Right cardiac atrium (tissue), 5 donors: ENCODE data around the gene MBD3L2B. TPM values are rescaled to one million over a fixed set of nuclear protein-coding genes. Genes with fewer than 3 reads are reported as not detected.
"Not testable (repeated sequence)": the region's sequence is repeated elsewhere in the genome, so short reads cannot be mapped to it uniquely, and the experiment has no call there.

ENCODE experiments used
- ATAC-seq, 2 donors: fragments of 200-7000 bp; cut with Tn5 transposase; one replicate each; pipeline versions ENCODE4 v1.8.0 to v1.9.1; 2020; ENCODE audit warnings: moderate library complexity in 2 of 2, mild to moderate bottlenecking in 1 of 2
- DNase-seq, 3 donors: peaks; one replicate each; pipeline ENCODE4 v3.0.0-alpha.2; 2020
- H3K27ac ChIP-seq: one replicate; pipeline ENCODE4 v1.5.1; 2013; ENCODE audit warnings: mild to moderate bottlenecking, low read length, control low read depth, moderate library complexity
- H3K27me3 ChIP-seq: one replicate; pipeline ENCODE4 v1.6.1; 2013; ENCODE audit not compliant: control insufficient read depth, insufficient read depth
- H3K4me1 ChIP-seq: one replicate; pipeline ENCODE4 v1.6.1; 2013; ENCODE audit warnings: low read length; ENCODE audit not compliant: control insufficient read depth, insufficient read depth
- H3K4me3 ChIP-seq: one replicate; pipeline ENCODE4 v1.5.1; 2013; ENCODE audit warnings: low read length, control low read depth
- H3K9me3 ChIP-seq: one replicate; pipeline ENCODE4 v1.6.1; 2013; ENCODE audit warnings: low read length; ENCODE audit not compliant: control insufficient read depth
- WGBS: extraction: QIAGEN DNeasy Blood & Tissue Kit; methylation state at CpG from one replicate; pipeline ENCODE4 v1.1.7; 2013; 5-methylcytosine and 5-hydroxymethylcytosine counted together
- intact Hi-C, 4 donors: fragments of 100-400 bp; cut with DNase I; formaldehyde crosslinking; loops; one replicate each; pipeline versions ENCODE4 v1.11.0 to v1.14.0; 2022 to 2023
- polyA plus RNA-seq: library from polyadenylated mRNA; stranded (reverse); fragments of 200-250 nt; gene quantifications from one replicate; pipeline ENCODE4 v1.2.3, GENCODE V29; 2013
- total RNA-seq, 4 donors: library from RNA; stranded (reverse); fragmentation: NEBNext Ultra II Directional; extraction: Animal tissue kit (Norgen Biotek cat#: 25700); gene quantifications; one replicate each; pipeline ENCODE4 v1.2.1, GENCODE V29; 2021
- donor health status: healthy with polysubstance abuse.
- donor health status: DM: no; HTN: yes; CAD: no.
- donor health status: DM: no; HTN: no; CAD: no.
- donor health status: DM: no; HTN: yes; CAD: no; lungs with severe emphysema.
- donor health status: DM: yes; HTN: yes; CAD: no.

Gene MBD3L2B
- total and polyA plus RNA-seq, 5 donors = not detected

DNA sequence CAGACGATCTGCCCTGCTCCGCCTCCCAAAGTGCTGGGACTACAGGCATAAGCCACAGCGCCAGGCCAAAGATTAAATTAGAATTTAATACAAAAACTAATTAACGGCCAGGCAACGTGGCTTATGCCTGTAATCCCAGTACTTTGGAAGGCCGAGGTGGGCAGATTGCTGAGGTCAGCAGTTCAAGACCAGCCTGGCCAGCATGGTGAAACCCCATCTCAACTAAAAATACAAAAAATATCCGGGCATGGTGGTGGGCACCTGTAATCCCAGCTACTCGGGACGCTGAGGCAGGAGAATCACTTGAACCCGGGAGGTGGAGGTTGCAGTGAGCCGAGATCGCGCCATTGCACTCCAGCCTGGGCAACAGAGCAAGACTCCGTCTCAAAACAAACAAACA, 34.4 kb upstream of the MBD3L2B start:
- H3K27me3 ChIP-seq, DNase-seq, H3K27ac ChIP-seq, H3K4me1 ChIP-seq, ATAC-seq, H3K4me3 ChIP-seq, H3K9me3 ChIP-seq, intact Hi-C loops: not testable (repeated sequence)
- 90% methylated on average over 12 of the region's 14 CpGs for WGBS

DNA sequence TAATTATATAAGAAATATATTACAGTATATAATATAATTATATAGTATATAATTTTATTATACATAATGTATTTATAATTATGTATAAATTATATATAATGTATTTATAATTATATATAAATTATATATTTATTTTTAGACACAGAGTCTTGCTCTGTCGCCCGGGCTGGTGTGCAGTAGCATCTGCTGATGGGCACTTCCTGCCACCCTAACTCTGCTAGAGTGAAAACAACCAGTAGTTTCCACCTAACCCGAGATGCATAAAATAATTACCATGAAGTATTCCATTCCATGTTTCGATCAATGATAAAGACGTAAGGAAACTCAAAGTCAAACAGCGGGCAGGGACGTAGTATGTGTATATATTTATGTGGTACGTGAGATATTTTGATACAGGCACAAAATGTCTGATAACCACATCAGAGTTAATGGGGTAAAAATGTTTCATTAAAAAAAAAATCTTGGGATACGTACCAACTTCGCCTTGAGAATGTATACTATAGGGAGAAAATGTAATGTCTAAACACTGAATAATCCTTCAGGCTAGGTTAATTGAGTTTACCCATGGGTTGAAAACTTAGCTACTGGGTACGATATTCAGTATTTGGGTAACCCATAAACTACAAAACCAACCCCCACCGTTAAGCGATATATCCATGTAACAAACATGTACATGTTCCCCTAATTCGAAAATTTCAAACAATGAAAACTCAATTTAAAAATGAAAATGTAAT, 33.6 kb upstream of the MBD3L2B start:
- ATAC-seq, intact Hi-C loops, H3K27me3 ChIP-seq, H3K9me3 ChIP-seq, H3K4me3 ChIP-seq, DNase-seq, H3K4me1 ChIP-seq, H3K27ac ChIP-seq: not testable (repeated sequence)
- 95% methylated on average over 12 of the region's 14 CpGs for WGBS

DNA sequence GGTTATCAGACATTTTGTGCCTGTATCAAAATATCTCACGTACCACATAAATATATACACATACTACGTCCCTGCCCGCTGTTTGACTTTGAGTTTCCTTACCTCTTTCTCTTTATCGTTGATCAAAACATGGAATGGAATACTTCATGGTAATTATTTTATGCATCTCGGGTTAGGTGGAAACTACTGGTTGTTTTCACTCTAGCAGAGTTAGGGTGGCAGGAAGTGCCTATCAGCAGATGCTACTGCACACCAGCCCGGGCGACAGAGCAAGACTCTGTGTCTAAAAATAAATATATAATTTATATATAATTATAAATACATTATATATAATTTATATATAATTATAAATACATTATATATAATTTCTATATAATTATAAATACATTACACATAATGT, 31.7 kb upstream of the MBD3L2B start:
- intact Hi-C loops = not testable (repeated sequence)

DNA sequence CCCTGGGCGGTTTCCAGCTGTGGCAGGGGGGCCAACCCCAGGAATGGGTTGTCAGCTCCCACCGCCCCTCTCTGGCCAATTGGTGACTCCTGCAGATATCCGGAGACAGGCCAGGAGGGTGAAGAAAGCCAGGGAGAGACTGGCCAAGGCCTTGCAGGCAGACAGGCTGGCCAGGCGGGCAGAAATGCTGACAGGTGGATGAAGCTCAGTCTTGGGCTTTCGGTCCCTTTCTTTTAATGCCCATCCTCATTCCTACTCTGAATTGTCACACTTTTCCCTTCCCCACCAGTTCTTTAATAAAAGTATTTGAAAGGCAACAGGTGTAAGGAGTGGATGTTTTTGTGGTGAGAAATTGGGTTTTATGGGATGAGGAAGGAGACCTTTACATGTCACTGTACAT, 30.2 kb upstream of the MBD3L2B start:
- ATAC-seq, H3K4me3 ChIP-seq, H3K27ac ChIP-seq, H3K9me3 ChIP-seq, H3K27me3 ChIP-seq, intact Hi-C loops, H3K4me1 ChIP-seq: not testable (repeated sequence)
- 89% methylated on average over 2 of the region's 5 CpGs for WGBS
- peak in 1 of 3 donors; percentile 30 for DNase-seq

More for the DNA sequence above, 31.7 kb upstream of the MBD3L2B start:
- DNase-seq, H3K9me3 ChIP-seq, H3K4me1 ChIP-seq, H3K27ac ChIP-seq, ATAC-seq, H3K4me3 ChIP-seq, H3K27me3 ChIP-seq: not testable (repeated sequence)
- WGBS = 83% methylated on average over 7 of the region's 7 CpGs

DNA sequence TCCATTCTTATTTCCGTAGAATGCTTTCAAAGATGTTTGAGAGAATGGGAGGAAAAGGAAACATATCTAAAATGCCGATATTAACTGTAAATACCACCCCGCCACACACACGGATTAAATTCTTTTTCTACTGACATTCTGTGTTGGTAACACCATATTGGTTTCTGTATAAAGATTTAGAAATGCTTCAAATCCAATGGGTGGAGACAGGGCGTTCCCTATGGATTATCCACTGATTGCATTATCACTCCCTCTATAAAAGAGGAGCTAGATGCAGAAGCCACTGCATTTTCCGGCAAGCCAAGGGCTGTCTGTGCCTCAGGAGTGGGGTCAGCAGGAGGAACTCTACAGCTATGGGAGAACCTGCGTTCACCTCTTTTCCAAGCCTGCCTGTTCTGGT, 27.8 kb upstream of the MBD3L2B start, which contains the start of gene MBD3L2:
MBD3L2 (plus strand) TSS at position 301 of the 400 bp plus-strand sequence; CDS start at position 354, 53 bp downstream.
- DNase-seq, intact Hi-C loops, H3K4me1 ChIP-seq, H3K4me3 ChIP-seq, H3K27ac ChIP-seq, H3K27me3 ChIP-seq, ATAC-seq, H3K9me3 ChIP-seq: not testable (repeated sequence)
- no CpG with 5 or more reads among the region's 7 CpGs for WGBS

DNA sequence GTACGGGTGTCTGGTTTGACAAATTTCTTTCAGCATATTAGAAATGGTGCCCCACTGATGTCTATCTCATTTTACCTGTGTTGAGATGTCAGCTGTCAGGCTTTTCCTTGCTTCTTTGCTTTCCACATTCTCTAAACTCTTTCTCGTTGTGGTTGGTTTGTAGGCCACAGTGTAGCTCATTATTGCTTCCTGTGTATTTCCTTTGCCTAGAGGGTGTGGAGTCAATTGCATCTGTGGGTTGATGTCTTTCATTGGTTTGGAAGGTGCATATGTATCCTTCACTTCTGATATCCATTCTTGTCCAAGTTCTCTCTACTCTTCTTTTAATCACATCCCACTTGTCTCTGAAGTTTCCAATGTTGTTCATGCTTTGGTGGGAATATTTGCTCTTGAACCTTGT, 20.3 kb upstream of the MBD3L2B start:
- no CpG with 5 or more reads among the region's 2 CpGs for WGBS
- intact Hi-C loops, H3K9me3 ChIP-seq: not testable (repeated sequence)

DNA sequence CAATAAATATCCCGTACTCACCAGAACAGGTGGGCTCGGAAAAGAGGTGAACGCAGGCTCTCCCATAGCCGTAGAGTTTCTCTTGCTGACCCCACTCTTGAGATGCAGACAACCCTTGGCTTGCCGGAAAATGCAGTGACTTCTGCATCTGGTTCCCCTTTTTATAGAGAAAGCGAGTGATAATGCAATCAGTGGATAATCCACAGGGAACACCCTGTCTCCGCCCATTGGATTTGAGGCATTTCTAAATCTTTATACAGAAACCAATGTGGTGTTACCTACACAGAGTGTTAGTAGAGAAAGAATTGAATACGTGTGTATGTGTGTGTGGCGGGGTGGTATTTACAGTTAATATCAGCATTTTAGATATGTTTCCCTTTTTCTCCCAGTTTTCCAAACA, 18.8 kb upstream of the MBD3L2B start, which contains the start of gene MBD3L4:
MBD3L4 (minus strand) TSS at position 101 of the 400 bp plus-strand sequence; CDS start at position 66, 35 bp downstream.
- H3K4me3 ChIP-seq, H3K9me3 ChIP-seq, H3K27ac ChIP-seq, H3K4me1 ChIP-seq, intact Hi-C loops, DNase-seq, H3K27me3 ChIP-seq, ATAC-seq: not testable (repeated sequence)
- WGBS = no CpG with 5 or more reads among the region's 9 CpGs

More for the DNA sequence above, 20.3 kb upstream of the MBD3L2B start:
- H3K27ac ChIP-seq, H3K4me1 ChIP-seq, H3K4me3 ChIP-seq, DNase-seq, H3K27me3 ChIP-seq, ATAC-seq: not testable (repeated sequence)

DNA sequence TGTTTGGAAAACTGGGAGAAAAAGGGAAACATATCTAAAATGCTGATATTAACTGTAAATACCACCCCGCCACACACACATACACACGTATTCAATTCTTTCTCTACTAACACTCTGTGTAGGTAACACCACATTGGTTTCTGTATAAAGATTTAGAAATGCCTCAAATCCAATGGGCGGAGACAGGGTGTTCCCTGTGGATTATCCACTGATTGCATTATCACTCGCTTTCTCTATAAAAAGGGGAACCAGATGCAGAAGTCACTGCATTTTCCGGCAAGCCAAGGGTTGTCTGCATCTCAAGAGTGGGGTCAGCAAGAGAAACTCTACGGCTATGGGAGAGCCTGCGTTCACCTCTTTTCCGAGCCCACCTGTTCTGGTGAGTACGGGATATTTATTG, 9.0 kb upstream of the MBD3L2B start, which contains the start of gene MBD3L5:
MBD3L5 (plus strand) TSS at position 301 of the 400 bp plus-strand sequence; CDS start at position 335, 34 bp downstream.
- H3K9me3 ChIP-seq, H3K4me1 ChIP-seq, ATAC-seq, H3K27ac ChIP-seq, DNase-seq, H3K4me3 ChIP-seq, intact Hi-C loops, H3K27me3 ChIP-seq: not testable (repeated sequence)
- no CpG with 5 or more reads among the region's 9 CpGs for WGBS

DNA sequence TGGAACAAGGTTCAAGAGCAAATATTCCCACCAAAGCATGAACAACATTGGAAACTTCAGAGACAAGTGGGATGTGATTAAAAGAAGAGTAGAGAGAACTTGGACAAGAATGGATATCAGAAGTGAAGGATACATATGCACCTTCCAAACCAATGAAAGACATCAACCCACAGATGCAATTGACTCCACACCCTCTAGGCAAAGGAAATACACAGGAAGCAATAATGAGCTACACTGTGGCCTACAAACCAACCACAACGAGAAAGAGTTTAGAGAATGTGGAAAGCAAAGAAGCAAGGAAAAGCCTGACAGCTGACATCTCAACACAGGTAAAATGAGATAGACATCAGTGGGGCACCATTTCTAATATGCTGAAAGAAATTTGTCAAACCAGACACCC, 7.6 kb upstream of the MBD3L2B start:
- ATAC-seq, H3K4me1 ChIP-seq, H3K27me3 ChIP-seq, H3K4me3 ChIP-seq, H3K9me3 ChIP-seq, intact Hi-C loops, DNase-seq, H3K27ac ChIP-seq: not testable (repeated sequence)
- WGBS = no CpG with 5 or more reads among the region's 1 CpG

DNA sequence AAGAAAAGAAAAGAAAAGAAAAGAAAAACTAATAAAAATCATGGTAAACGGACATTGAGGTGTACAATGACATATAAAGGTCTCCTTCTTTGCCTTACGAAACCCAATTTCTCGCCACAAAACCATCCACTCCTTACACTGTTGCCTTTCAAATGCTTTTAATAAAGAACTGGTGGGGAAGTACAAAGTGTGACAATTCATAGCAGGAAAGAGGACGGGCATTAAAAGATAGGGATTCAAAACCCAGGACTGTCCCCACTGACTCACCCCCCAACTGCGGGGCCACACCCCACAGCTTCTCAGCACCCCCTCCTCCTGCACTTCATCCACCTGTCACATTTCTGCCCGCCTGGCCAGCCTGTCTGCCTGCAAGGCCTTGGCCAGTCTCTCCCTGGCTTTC, 2.4 kb downstream of the MBD3L2B start:
- Histone ChIP-seq H3K27ac (no peak overlapping the region), H3K4me3 (no peak overlapping the region), H3K9me3 (no peaks in the 10 kb centered on the region), H3K4me1 (no peaks in the 10 kb centered on the region), H3K27me3 (no peaks in the 10 kb centered on the region)
- DNase-seq (no peak), ATAC-seq (no peak)
- intact Hi-C loops = no loop called here
- 70% methylated on average over 6 of the region's 6 CpGs for WGBS

DNA sequence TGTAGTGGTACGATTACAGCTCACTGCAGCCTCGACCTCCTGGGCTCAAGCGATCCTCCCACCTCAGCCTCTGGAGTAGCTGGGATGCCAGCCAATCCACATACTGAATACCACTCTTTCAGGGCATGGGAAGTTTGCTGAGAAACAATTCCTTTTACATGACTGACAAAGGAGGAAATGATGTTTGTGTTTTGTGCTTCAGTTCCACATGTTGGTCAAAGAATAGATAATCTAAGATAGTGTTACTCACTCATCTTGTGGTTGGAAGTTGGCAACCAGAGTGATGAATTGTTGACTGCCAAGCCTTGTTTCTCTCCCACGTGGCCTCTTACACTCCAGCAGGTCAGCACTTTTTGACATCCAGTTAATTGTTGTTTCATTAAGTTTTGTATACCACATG, 7.6 kb downstream of the MBD3L2B start:
- intact Hi-C loops = no loop called here
- no peak overlapping the region for H3K4me3 ChIP-seq
- WGBS = 68% methylated on average over 4 of the region's 4 CpGs
- H3K27ac ChIP-seq = no peak overlapping the region
- no peaks in the 10 kb centered on the region for H3K4me1 ChIP-seq
- no peak for DNase-seq
- no peaks in the 10 kb centered on the region for H3K9me3 ChIP-seq
- no peaks in the 10 kb centered on the region for H3K27me3 ChIP-seq
- ATAC-seq = no peak
